Transverse colon (tissue), 4 donors: ENCODE results near the gene FBXO27.

Experiments used
- POLR2A ChIP-seq: fragments of 450-650 bp; IDR thresholded peaks from one replicate; pipeline ENCODE4 v1.6.1; 2016; ENCODE audit warnings: antibody characterized with exemption, mild to moderate bottlenecking, moderate library complexity
- POLR2AphosphoS5 ChIP-seq, 3 donors: sonication (generic); formaldehyde crosslinking; IDR thresholded peaks; one replicate each; pipeline ENCODE4 v1.6.1; 2016; ENCODE audit warnings: antibody characterized with exemption in 3 of 3
- TF ChIP-seq, protein P1 (sequence below), 5 experiments: fragments of 200-600 bp in 3 of 5; fragments of 450-650 bp in 2 of 5; sonication (generic) in 3 of 5; IDR thresholded peaks; 1 replicate in 2 of 5; 2 replicates in 3 of 5; pipeline ENCODE4 v1.5.1; 2016 to 2017; ENCODE audit warnings: antibody characterized with exemption in 5 of 5, inconsistent platforms in 3 of 5, mild to moderate bottlenecking in 2 of 5, moderate library complexity in 1 of 5

DNA sequence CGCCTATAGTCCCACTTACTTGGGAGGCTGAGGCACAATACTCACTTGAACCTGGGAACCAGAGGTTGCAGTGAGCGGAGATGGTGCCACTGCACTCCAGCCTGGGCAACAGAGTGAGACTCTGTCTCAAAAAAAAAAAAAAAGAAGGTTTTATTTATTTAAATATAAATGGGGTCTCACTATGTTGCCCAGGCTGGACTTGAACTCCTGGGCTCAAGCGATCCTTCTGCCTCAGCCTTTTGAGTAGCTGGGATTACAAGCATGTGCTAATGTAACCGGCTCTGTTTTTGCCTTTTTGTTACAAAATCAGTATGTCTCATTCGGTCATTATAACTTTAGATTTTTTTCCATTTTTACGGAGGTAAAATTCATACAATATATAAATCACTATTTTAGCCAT, 24.2 kb downstream of the FBXO27 start:
- TF ChIP-seq, protein P1, sequence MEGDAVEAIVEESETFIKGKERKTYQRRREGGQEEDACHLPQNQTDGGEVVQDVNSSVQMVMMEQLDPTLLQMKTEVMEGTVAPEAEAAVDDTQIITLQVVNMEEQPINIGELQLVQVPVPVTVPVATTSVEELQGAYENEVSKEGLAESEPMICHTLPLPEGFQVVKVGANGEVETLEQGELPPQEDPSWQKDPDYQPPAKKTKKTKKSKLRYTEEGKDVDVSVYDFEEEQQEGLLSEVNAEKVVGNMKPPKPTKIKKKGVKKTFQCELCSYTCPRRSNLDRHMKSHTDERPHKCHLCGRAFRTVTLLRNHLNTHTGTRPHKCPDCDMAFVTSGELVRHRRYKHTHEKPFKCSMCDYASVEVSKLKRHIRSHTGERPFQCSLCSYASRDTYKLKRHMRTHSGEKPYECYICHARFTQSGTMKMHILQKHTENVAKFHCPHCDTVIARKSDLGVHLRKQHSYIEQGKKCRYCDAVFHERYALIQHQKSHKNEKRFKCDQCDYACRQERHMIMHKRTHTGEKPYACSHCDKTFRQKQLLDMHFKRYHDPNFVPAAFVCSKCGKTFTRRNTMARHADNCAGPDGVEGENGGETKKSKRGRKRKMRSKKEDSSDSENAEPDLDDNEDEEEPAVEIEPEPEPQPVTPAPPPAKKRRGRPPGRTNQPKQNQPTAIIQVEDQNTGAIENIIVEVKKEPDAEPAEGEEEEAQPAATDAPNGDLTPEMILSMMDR (IDR thresholded peaks at IDR 0.05): no peak
- no peak for TF ChIP-seq POLR2AphosphoS5 (IDR thresholded peaks at IDR 0.05)
- no peak for TF ChIP-seq POLR2A
